Measurements from ENCODE around the gene APEX1.

Gene APEX1

DNA sequence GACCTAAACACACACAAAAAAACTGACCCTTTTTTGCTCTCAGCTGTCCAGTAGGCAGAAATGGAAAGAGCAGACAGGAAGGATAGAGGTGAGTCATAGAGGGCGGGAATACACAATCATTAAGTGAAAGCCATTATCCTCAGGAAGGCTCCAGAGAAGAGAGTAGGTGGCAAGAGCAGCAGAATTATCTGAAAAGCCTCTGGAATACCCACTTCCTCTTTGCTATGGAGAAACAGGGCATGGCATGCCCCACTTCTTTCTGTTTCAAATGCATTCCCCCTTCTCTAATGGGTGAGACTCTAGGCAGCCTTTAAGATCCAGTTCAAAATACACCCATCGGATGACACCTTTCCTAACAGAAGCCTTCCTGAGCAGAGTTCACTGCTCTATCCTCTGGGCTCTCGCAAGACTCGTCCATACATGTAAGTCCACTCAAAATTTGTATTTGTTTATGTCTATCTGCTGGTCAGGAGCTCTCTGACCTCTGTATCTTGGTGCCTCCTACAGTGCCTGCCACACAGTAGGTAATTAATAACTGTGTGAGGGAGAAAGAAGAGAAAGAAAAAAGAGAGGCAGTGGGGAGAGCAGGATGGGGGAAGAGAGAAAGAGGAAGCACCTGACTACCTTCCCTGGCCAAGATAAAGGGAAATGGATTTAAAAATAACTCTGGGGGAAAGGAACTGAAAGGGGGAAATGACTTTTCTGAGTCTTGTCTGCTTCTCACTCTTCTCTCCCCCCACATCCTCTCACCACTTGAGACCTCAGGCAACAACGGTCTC is 27.6 kb upstream of the APEX1 start:
- TF ChIP-seq, protein P1, sequence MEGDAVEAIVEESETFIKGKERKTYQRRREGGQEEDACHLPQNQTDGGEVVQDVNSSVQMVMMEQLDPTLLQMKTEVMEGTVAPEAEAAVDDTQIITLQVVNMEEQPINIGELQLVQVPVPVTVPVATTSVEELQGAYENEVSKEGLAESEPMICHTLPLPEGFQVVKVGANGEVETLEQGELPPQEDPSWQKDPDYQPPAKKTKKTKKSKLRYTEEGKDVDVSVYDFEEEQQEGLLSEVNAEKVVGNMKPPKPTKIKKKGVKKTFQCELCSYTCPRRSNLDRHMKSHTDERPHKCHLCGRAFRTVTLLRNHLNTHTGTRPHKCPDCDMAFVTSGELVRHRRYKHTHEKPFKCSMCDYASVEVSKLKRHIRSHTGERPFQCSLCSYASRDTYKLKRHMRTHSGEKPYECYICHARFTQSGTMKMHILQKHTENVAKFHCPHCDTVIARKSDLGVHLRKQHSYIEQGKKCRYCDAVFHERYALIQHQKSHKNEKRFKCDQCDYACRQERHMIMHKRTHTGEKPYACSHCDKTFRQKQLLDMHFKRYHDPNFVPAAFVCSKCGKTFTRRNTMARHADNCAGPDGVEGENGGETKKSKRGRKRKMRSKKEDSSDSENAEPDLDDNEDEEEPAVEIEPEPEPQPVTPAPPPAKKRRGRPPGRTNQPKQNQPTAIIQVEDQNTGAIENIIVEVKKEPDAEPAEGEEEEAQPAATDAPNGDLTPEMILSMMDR (IDR thresholded peaks at IDR 0.05; ENCODE audit: control insufficient read depth, extremely low read depth, insufficient read depth), result no peak
- DNase-seq (ENCODE audit: low read depth), result no peak
- H3K4me3 ChIP-seq (ENCODE audit: low read depth, low read length), result no peak overlapping the region

DNA sequence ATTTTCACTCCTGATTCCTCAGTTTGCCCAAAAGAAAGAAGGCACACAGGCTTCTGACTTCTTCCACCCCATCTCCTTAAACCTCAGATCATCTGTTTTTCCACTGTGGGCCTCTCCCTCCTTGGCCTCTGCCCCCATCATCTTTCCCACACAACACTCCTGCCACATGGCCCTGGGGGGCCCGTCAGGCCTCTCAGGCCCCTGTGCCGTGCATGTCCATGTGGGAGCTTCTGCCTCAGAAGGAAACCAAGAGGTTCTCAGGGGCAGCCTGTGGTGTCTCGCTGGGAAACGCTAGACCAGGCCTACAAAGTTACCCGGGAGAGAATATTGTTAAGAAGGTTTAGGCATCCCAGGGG is 27.0 kb upstream of the APEX1 start:
- H3K4me3 ChIP-seq (ENCODE audit: low read depth, low read length), result no peak overlapping the region
- TF ChIP-seq, protein P1 (IDR thresholded peaks at IDR 0.05; ENCODE audit: control insufficient read depth, extremely low read depth, insufficient read depth), result no peak

DNA sequence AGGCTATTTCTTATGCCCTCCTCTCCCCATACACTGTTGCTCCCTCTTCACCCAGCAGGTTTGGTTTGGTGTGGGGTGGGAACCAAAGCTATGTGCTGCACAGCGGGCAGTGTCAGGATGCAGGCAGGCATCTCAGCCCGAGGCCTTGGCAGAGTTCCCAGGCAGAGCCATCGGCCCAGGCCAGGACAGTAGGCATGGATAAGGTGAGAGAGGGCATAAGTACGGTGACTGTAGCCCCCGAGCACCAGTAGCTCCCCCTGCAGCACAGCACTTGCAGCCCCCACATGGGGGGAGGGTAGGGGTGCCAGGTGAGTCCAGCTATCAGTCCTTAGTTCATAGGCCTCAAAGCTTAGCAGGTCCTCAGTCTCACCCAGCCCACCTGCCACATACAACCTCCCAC is 26.2 kb upstream of the APEX1 start:
- DNase-seq (ENCODE audit: low read depth), result no peak
- TF ChIP-seq, protein P1 (IDR thresholded peaks at IDR 0.05; ENCODE audit: control insufficient read depth, extremely low read depth, insufficient read depth), result no peak
- H3K4me3 ChIP-seq (ENCODE audit: low read depth, low read length), result no peak overlapping the region

More for the DNA sequence above, 27.0 kb upstream of the APEX1 start:
- no peak for DNase-seq (ENCODE audit: low read depth)

DNA sequence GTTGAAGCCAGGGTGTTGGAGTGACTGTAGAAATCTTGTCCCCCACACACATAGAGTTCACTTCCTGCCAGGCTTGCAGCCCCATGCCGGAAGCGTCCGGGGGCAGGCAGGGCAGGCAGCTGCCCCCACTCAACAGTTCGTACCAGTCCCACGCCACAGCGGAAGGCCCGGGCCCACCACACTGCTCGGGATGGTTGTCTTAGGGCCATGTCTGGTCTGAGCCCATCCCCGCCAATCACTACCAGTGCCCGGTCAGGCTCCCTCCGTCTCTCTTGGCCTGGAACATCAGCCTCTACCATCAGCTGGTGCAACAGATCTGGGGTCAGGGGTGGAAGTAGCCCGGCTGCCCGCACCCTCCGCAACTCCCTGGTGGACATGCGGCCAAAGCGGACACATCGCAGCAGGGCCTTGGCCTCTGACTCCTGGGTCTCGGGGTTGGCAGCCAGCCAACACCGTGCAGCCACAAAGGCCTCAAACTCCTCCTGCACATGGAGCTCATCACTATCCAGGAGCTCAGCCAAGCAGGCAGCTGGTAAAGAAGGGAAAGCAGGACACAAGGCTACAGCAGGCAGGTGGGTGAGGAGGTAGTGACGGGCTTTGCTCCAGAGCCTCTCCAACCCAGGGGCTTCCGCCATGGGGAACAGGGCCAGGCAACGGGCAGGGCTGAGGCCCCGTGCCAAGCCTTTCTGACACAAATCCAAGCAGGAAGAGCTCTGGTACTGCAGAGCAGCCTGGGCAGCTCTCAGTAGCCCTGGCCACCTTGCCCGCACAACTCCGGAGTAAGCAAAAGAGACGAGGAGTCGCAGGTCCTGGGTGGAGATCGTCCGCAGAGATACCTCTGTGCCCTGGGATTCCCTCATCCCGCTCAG is 25.0 kb upstream of the APEX1 start:
- no peak for DNase-seq (ENCODE audit: low read depth)
- no peak overlapping the region for H3K4me3 ChIP-seq (ENCODE audit: low read depth, low read length)
- TF ChIP-seq, protein P1 (IDR thresholded peaks at IDR 0.05; ENCODE audit: control insufficient read depth, extremely low read depth, insufficient read depth), result no peak

DNA sequence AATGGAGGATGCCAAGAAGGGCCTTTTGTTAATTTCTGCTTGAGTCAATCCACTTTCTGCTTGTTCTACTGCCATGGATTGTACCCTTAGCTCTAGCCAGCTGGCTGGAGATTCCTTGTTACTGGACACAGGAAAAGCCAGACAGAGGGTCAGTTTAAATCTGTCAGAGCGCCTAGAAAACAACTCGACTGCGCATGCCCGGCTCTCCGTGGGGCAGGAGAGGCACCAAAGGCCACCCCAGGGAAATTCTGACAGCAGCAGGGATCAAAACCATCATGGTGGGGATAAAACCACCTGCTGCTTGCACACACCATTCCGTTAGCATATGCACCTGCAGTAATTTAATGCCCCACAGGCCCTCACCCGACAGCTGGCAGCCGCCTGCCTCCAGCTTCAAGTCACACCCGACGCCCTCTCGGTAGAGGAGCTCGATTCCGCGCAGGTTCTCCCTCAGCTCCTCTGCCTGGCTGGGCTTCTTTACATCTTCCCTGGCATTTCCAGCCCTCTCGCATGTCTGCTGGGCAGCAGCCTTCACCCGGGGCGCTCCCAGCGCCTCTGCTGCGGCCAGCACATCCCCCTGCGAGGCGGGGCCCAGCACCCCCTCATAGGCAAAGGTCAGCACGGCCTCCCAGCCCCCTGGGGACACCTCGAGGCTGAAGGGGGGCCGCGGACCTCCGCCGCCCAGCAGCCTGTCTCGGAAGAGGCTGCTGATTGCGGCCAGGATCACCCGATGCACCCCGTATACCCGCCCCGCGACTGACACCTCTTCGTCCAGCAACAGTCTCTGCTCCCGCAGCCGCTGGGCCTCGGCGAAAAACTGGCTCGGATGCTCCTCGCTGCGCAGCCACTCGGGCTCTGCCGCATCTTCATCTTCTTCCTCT is 20.1 kb upstream of the APEX1 start:
- TF ChIP-seq, protein P1 (IDR thresholded peaks at IDR 0.05; ENCODE audit: control insufficient read depth, extremely low read depth, insufficient read depth), result no peak
- H3K4me3 ChIP-seq (ENCODE audit: low read depth, low read length), result no peak overlapping the region
- no peak for DNase-seq (ENCODE audit: low read depth)

DNA sequence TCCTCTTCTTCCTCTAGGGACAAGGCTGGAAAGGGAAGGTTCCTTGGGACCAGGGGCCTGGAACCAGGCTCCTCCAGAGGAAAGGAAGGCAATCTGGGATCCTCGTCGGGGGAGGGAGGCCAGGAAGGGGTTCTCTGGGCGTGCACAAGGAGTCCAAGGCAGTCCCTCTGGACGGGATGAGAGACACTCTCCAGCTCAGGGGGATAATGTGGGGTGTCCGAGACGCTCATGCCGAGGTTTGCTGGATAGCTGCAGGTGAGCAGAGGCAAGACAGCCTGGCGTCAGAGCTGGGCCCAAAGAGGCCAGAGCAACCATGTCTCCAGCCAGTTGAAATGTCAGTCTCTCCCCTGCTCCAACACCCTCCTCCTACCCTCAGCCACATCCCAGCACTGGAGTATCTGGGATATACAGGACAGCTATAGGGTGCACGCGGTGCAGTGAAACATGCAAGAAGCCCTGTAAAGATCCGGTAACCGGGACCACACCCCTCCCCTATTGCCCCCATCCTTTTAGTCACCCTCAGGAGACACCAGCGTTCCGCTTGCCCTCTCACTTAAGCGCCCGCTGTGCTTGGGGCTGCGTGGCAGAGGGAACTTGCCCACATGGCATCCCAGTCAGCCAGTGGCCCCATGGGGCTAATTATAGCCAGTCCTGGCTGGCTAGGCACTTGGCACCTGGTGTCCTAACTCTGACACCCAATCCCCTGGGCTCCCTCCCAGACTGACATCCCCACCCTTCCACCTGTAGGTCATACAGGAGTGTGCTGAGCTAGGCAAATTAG is 19.3 kb upstream of the APEX1 start, which contains the start of gene KLHL33:
Gene KLHL33 (minus strand): TSS at position 585 of the 781 bp plus-strand sequence. CDS start 355 bp downstream, at position 230.
- no peak for DNase-seq (ENCODE audit: low read depth)
- TF ChIP-seq, protein P1 (IDR thresholded peaks at IDR 0.05; ENCODE audit: control insufficient read depth, extremely low read depth, insufficient read depth), result no peak
- no peak within 1 kb of the TSS for H3K4me3 ChIP-seq (ENCODE audit: low read depth, low read length)

Data from LNCaP clone FGC (cell line).